WI38 (cell line): ENCODE measurements around the gene CARD14.

Experiments
- H3K4me3 ChIP-seq: 2 replicates; pipeline ENCODE4 v1.5.1; 2011; ENCODE audit warnings: low read depth, mild to moderate bottlenecking, control low read depth, low read length
- CTCF ChIP-seq: IDR thresholded peaks from 2 replicates; pipeline ENCODE4 v1.5.1; 2012; ENCODE audit warnings: low read depth, mild to moderate bottlenecking, control low read depth, low read length

CARD14 gene

GRCh38 chr17:80212511-80212910 lies 42.7 kb downstream of the CARD14 start:
- no peak for TF ChIP-seq CTCF
- no peak overlapping the region for H3K4me3 ChIP-seq

GRCh38 chr17:80212962-80213642 lies 43.3 kb downstream of the CARD14 start:
- no peak for TF ChIP-seq CTCF
- H3K4me3 ChIP-seq, result no peak overlapping the region

- no peak overlapping the region for H3K4me3 ChIP-seq
- TF ChIP-seq CTCF, result no peak
These were observed 43.8 kb downstream of the CARD14 start for GRCh38 chr17:80213643-80213975.

- H3K4me3 ChIP-seq, result no peak overlapping the region
- TF ChIP-seq CTCF, result no peak
These were observed 44.4 kb downstream of the CARD14 start for GRCh38 chr17:80214012-80214877.

- no peak overlapping the region for H3K4me3 ChIP-seq
- no peak for TF ChIP-seq CTCF
These were observed 45.0 kb downstream of the CARD14 start for GRCh38 chr17:80214878-80215210.

GRCh38 chr17:80216473-80217456 lies 46.9 kb downstream of the CARD14 start:
- no peak for TF ChIP-seq CTCF

More at GRCh38 chr17:80216473-80217456, 46.9 kb downstream of the CARD14 start:
- H3K4me3 ChIP-seq, result no peak overlapping the region
